OCI-LY1 (cell line): Measurements from ENCODE around the gene SUFU.

Experiments used
- H2AFZ ChIP-seq: fragments of 200-600 bp; sonication (generic), shearing (Covaris generic); 2 replicates; pipeline ENCODE4 v1.6.0; 2014; ENCODE audit warnings: antibody characterized with exemption, mild to moderate bottlenecking, low read length
- H3F3A ChIP-seq: fragments of 200-600 bp; sonication (generic), shearing (Covaris generic); 2 replicates; pipeline ENCODE4 v1.6.0; 2014; ENCODE audit warnings: mild to moderate bottlenecking, antibody characterized with exemption, low read length, moderate library complexity; ENCODE audit not compliant: insufficient read depth
- H3K27ac ChIP-seq: fragments of 200-600 bp; sonication (generic); 2 replicates; pipeline ENCODE4 v1.5.1; 2014; ENCODE audit warnings: low read length, mixed run types, mild to moderate bottlenecking, low read depth; ENCODE audit not compliant: poor library complexity, severe bottlenecking
- H3K27me3 ChIP-seq: fragments of 200-600 bp; sonication (generic); 2 replicates; pipeline ENCODE4 v1.6.0; 2014; ENCODE audit warnings: antibody characterized with exemption, mild to moderate bottlenecking, low read length, moderate library complexity; ENCODE audit not compliant: insufficient read depth
- H3K36me3 ChIP-seq: fragments of 200-600 bp; sonication (generic); 2 replicates; pipeline ENCODE4 v1.6.1; 2014; ENCODE audit warnings: mild to moderate bottlenecking, antibody characterized with exemption, low read length, moderate library complexity, mixed read lengths; ENCODE audit not compliant: insufficient read depth
- H3K4me1 ChIP-seq: fragments of 200-600 bp; sonication (generic); 2 replicates; pipeline ENCODE4 v1.5.1; 2014; ENCODE audit warnings: mild to moderate bottlenecking, low read length, moderate library complexity; ENCODE audit not compliant: insufficient read depth, severe bottlenecking
- H3K4me2 ChIP-seq: fragments of 200-600 bp; sonication (generic), shearing (Covaris generic); 2 replicates; pipeline ENCODE4 v1.6.1; 2014; ENCODE audit warnings: low read length
- H3K4me3 ChIP-seq: fragments of 200-600 bp; sonication (generic); 2 replicates; pipeline ENCODE4 v1.5.1; 2014; ENCODE audit warnings: low read length, low read depth, mild to moderate bottlenecking, mixed read lengths; ENCODE audit not compliant: poor library complexity, severe bottlenecking
- H3K79me2 ChIP-seq: fragments of 200-600 bp; shearing (Covaris generic); 2 replicates; pipeline ENCODE4 v1.6.1; 2016; ENCODE audit warnings: mixed run types, low read length, mixed read lengths; ENCODE audit not compliant: insufficient read depth
- H3K9ac ChIP-seq: fragments of 200-600 bp; sonication (generic), shearing (Covaris generic); 2 replicates; pipeline ENCODE4 v1.6.1; 2014; ENCODE audit warnings: mild to moderate bottlenecking, low read length, mixed read lengths
- H3K9me2 ChIP-seq: fragments of 200-600 bp; sonication (generic), shearing (Covaris generic); 2 replicates; pipeline ENCODE4 v1.6.1; 2014; ENCODE audit warnings: low read depth, mild to moderate bottlenecking, low read length, mixed read lengths
- H3K9me3 ChIP-seq: fragments of 200-600 bp; shearing (Covaris generic); 2 replicates; pipeline ENCODE4 v1.6.1; 2014; ENCODE audit warnings: low read length, mixed read lengths
- H4K20me1 ChIP-seq: fragments of 200-600 bp; sonication (generic), shearing (Covaris generic); 2 replicates; pipeline ENCODE4 v1.6.0; 2016; ENCODE audit warnings: mild to moderate bottlenecking, low read length; ENCODE audit not compliant: insufficient read depth
- CTCF ChIP-seq: fragments of 200-600 bp; sonication (generic), shearing (Covaris generic); IDR thresholded peaks from 2 replicates; pipeline ENCODE4 v1.5.1; 2017; ENCODE audit warnings: mild to moderate bottlenecking, antibody characterized with exemption, low read length, moderate library complexity, mixed read lengths
- EZH2 ChIP-seq: fragments of 200-600 bp; sonication (generic), shearing (Covaris generic); IDR thresholded peaks from 2 replicates; pipeline ENCODE4 v1.8.0; 2017; ENCODE audit warnings: borderline replicate concordance, mixed run types, mild to moderate bottlenecking, antibody characterized with exemption, low read length, moderate library complexity, mixed read lengths

The SUFU gene

GRCh38 chr10:102602272-102603045 lies 98.7 kb downstream of the SUFU start:
- Histone ChIP-seq H2AFZ (no peak overlapping the region), H3K79me2 (no peaks in the 10 kb centered on the region), H3K9me3 (no peaks in the 10 kb centered on the region), H4K20me1 (no peaks in the 10 kb centered on the region), H3K9ac (no peak overlapping the region), H3K4me1 (no peaks in the 10 kb centered on the region), H3K4me2 (no peak overlapping the region), H3K27me3 (no peaks in the 10 kb centered on the region), H3K4me3 (no peak overlapping the region), H3K9me2 (no peaks in the 10 kb centered on the region), H3K27ac (no peak overlapping the region), H3F3A (no peaks in the 10 kb centered on the region), H3K36me3 (no peaks in the 10 kb centered on the region)
- TF ChIP-seq CTCF, result no peak
- no peak for TF ChIP-seq EZH2

- Histone ChIP-seq H3K79me2 (no peaks in the 10 kb centered on the region), H3K36me3 (no peaks in the 10 kb centered on the region), H3K9me2 (no peaks in the 10 kb centered on the region), H3K27ac (no peak overlapping the region), H3K9me3 (no peaks in the 10 kb centered on the region), H3K27me3 (no peaks in the 10 kb centered on the region), H3K4me2 (no peak overlapping the region), H3K4me3 (no peak overlapping the region), H2AFZ (no peak overlapping the region), H3K9ac (no peak overlapping the region), H3F3A (no peaks in the 10 kb centered on the region), H4K20me1 (no peaks in the 10 kb centered on the region), H3K4me1 (no peaks in the 10 kb centered on the region)
- no peak for TF ChIP-seq EZH2
- TF ChIP-seq CTCF, result no peak
Measured at GRCh38 chr10:102603946-102604345, 100.2 kb downstream of the SUFU start.

- H4K20me1 ChIP-seq, result no peaks in the 10 kb centered on the region
- no peaks in the 10 kb centered on the region for H3F3A ChIP-seq
- no peak overlapping the region for H3K9ac ChIP-seq
- H2AFZ ChIP-seq, result no peak overlapping the region
- H3K27me3 ChIP-seq, result no peaks in the 10 kb centered on the region
- H3K4me1 ChIP-seq, result no peaks in the 10 kb centered on the region
- no peaks in the 10 kb centered on the region for H3K79me2 ChIP-seq
- H3K4me2 ChIP-seq, result no peak overlapping the region
- no peaks in the 10 kb centered on the region for H3K36me3 ChIP-seq
- no peaks in the 10 kb centered on the region for H3K9me3 ChIP-seq
- H3K9me2 ChIP-seq, result no peaks in the 10 kb centered on the region
- H3K4me3 ChIP-seq, result no peak overlapping the region
- TF ChIP-seq CTCF, result no peak
- TF ChIP-seq EZH2, result no peak
- no peak overlapping the region for H3K27ac ChIP-seq
Measured at GRCh38 chr10:102604439-102604841, 100.7 kb downstream of the SUFU start.
